Osteocyte (in vitro differentiated cells): Measurements from ENCODE around the gene DLG2. TPM values are rescaled to one million over a fixed set of nuclear protein-coding genes. Genes with fewer than 3 reads are reported as not detected.

ENCODE experiments used
- DNase-seq: peaks from one replicate; pipeline ENCODE4 v3.0.0; 2021; ENCODE audit warnings: mixed read lengths; ENCODE audit not compliant: unreplicated experiment; ENCODE audit errors: extremely low spot score
- H3K27ac Mint-ChIP-seq: one replicate; pipeline ENCODE4 v1.8.0; 2021; ENCODE audit warnings: mild to moderate bottlenecking, mixed read lengths; ENCODE audit not compliant: unreplicated experiment
- H3K27me3 Mint-ChIP-seq: one replicate; pipeline ENCODE4 v1.8.0; 2021; ENCODE audit warnings: mixed read lengths; ENCODE audit not compliant: unreplicated experiment
- H3K36me3 Mint-ChIP-seq: one replicate; pipeline ENCODE4 v1.8.0; 2021; ENCODE audit warnings: mixed read lengths; ENCODE audit not compliant: unreplicated experiment
- H3K4me1 Mint-ChIP-seq: one replicate; pipeline ENCODE4 v1.8.0; 2021; ENCODE audit warnings: mixed read lengths; ENCODE audit not compliant: unreplicated experiment
- H3K4me3 Mint-ChIP-seq: one replicate; pipeline ENCODE4 v1.8.0; 2021; ENCODE audit warnings: mild to moderate bottlenecking, moderate library complexity, mixed read lengths; ENCODE audit not compliant: unreplicated experiment
- H3K9me3 Mint-ChIP-seq: one replicate; pipeline ENCODE4 v1.8.0; 2021; ENCODE audit warnings: mixed read lengths; ENCODE audit not compliant: unreplicated experiment
- total RNA-seq: library from RNA; stranded (reverse); gene quantifications from 2 replicates; pipeline ENCODE4 v1.2.1, GENCODE V29; 2021
- TF ChIP-seq, protein P1 (sequence below): fragments of 200-600 bp; sonication (generic); IDR thresholded peaks from 2 replicates; pipeline ENCODE4 v1.5.0; 2021; ENCODE audit warnings: antibody characterized with exemption, mild to moderate bottlenecking, moderate library complexity

DLG2 gene
- total RNA-seq, 1 donor from 2014 or later: 2.1 TPM

DNA sequence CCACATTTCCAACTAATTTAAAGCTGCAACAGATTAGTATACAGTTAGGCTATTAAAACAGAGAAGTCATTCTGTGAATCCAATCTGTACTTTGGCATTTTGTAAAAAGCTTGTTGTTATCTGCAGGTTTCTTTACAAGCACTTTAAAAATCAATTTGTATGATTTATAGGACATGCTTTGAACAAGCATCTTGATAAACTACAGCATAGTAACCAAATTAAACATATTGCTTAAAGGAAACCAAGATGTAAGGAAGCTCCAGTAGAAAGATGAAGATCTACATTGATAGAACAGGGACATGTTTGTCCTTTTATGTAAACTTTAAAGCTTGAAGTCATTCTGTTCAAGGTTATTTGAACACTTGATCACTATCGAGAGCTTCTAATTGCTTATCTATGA, 1842.7 kb downstream of the DLG2 start:
- no peak overlapping the region for H3K27ac Mint-ChIP-seq
- H3K4me3 Mint-ChIP-seq: no peak overlapping the region
- H3K36me3 Mint-ChIP-seq: no peaks in the 10 kb centered on the region
- no peak for DNase-seq
- H3K9me3 Mint-ChIP-seq: no peaks in the 10 kb centered on the region
- H3K4me1 Mint-ChIP-seq: no peaks in the 10 kb centered on the region
- TF ChIP-seq, protein P1, sequence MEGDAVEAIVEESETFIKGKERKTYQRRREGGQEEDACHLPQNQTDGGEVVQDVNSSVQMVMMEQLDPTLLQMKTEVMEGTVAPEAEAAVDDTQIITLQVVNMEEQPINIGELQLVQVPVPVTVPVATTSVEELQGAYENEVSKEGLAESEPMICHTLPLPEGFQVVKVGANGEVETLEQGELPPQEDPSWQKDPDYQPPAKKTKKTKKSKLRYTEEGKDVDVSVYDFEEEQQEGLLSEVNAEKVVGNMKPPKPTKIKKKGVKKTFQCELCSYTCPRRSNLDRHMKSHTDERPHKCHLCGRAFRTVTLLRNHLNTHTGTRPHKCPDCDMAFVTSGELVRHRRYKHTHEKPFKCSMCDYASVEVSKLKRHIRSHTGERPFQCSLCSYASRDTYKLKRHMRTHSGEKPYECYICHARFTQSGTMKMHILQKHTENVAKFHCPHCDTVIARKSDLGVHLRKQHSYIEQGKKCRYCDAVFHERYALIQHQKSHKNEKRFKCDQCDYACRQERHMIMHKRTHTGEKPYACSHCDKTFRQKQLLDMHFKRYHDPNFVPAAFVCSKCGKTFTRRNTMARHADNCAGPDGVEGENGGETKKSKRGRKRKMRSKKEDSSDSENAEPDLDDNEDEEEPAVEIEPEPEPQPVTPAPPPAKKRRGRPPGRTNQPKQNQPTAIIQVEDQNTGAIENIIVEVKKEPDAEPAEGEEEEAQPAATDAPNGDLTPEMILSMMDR: no peak
- H3K27me3 Mint-ChIP-seq: peaks cover 9% of the 10 kb centered on the region

DNA sequence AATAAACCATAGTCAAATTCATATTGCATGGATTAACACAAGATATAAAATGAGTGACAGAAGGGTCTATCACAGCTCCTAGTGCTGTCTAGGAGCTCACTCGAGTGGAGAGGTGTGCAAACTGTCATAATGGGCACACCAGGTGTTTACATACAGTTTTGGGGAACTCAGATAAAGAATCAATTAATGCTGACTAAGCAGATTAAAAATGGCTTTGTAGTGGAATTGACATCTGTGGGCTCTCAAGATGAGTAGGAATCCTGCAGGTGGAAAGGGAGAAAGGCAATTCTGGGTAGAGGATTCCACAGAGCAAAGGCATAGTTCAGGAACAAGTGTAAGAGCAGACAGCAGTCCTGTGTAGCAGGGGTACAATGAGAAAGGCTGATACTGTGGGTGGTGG, 1844.8 kb downstream of the DLG2 start:
- H3K36me3 Mint-ChIP-seq: no peaks in the 10 kb centered on the region
- H3K9me3 Mint-ChIP-seq: no peaks in the 10 kb centered on the region
- no peaks in the 10 kb centered on the region for H3K4me1 Mint-ChIP-seq
- H3K27ac Mint-ChIP-seq: no peak overlapping the region
- TF ChIP-seq, protein P1: no peak
- H3K27me3 Mint-ChIP-seq: peaks cover 12% of the 10 kb centered on the region
- H3K4me3 Mint-ChIP-seq: no peak overlapping the region
- no peak for DNase-seq

DNA sequence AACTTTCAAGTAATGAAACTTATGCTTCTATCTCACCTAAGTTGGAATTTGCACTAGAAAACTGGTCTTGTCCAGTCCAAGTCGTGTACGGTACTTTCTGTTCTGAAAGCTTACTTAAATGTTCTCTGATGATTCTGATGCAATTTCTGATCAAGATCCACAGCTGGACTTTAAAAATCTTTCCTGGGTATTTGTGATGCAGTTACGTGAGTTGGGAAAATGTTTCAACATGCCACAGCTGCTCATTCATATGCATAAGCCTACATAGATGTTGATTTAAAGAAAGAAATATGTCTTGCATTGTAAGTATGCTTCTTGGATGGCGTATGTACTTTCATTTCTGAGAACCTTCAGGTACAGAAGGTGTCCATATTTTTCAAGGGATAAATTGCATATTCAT, 1847.3 kb downstream of the DLG2 start:
- H3K4me1 Mint-ChIP-seq: no peaks in the 10 kb centered on the region
- DNase-seq: no peak
- H3K27me3 Mint-ChIP-seq: peaks cover 19% of the 10 kb centered on the region
- no peaks in the 10 kb centered on the region for H3K36me3 Mint-ChIP-seq
- H3K27ac Mint-ChIP-seq: no peak overlapping the region
- H3K4me3 Mint-ChIP-seq: no peak overlapping the region
- TF ChIP-seq, protein P1: no peak
- H3K9me3 Mint-ChIP-seq: no peaks in the 10 kb centered on the region

DNA sequence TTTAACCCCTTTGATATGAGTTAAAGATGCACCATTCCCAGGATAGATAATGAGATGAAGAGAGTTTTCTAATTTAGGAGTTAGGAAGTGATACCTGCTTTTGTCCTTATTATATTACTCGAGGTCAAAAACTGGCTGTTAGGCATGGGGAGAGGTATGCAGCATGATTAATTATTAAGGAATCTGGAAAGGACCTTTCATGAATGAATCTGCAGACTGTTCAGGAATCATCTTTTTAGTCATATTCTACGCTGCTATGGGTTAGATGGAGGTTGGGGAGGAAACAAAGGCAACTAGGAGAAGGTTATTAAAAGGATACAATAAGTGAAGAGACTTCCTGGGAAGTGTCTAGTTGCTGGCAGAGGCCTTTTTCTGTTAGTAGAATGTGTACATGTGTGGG, 1848.5 kb downstream of the DLG2 start:
- no peak for DNase-seq
- H3K4me3 Mint-ChIP-seq: no peak overlapping the region
- H3K9me3 Mint-ChIP-seq: no peaks in the 10 kb centered on the region
- H3K4me1 Mint-ChIP-seq: no peaks in the 10 kb centered on the region
- peaks cover 19% of the 10 kb centered on the region for H3K27me3 Mint-ChIP-seq
- TF ChIP-seq, protein P1: no peak
- H3K36me3 Mint-ChIP-seq: no peaks in the 10 kb centered on the region
- H3K27ac Mint-ChIP-seq: no peak overlapping the region

DNA sequence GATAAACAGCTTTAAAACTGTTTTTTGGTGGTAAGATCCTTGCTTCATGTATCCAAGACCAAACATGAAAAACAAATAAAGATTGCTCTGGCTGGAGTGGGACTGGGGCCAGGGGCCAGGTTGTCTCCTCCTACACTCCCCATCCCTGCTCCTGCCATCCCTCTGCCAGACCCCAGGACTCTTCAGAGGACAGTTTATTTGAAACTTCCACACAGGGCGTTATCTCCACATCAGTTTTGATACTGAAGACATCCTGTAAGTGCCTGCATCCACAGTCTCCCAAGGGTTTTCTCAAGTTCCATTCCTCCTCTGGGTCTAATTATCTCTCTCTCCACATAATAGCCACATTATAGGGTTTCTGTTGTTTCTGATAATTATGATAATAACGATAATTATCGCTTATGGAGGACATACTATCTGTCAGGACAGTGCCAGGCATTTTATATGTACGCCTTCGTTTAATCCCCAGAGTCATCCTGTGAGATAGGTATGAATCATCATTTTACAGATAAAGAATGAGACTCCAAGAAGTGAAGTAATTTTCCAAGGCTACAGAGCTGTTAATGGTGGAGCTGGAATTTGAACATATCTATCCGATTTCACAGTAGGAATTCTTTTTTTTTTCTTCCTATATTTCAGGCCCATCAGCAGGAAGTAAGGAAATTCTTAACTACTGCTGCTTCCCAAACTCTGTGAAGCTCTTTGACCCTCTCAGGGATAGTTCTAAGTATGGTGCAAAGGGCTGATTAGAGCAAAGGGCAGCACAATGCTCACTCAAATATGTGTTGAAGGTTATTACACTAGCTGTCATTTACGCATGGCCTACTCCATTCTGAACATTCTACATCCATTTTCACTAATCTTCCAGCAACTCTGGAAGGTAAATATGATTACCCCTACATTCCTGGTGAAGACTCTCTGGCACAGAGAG, 1852.9 kb downstream of the DLG2 start:
- no peak for DNase-seq
- no peaks in the 10 kb centered on the region for H3K36me3 Mint-ChIP-seq

More for the DNA sequence above, 1852.9 kb downstream of the DLG2 start:
- TF ChIP-seq, protein P1: no peak
- Mint-ChIP-seq H3K4me1 (no peaks in the 10 kb centered on the region), H3K27ac (no peak overlapping the region), H3K9me3 (no peaks in the 10 kb centered on the region), H3K4me3 (no peak overlapping the region), H3K27me3 (peaks cover 21% of the 10 kb centered on the region)
